AG10803 (cell line): Measurements from ENCODE around the gene DCST2.

ENCODE experiments used
- DNase-seq: peaks from one replicate; pipeline ENCODE4 v3.0.0; 2010; ENCODE audit warnings: low read depth
- H3K4me3 ChIP-seq: 2 replicates; pipeline ENCODE4 v1.5.1; 2011; ENCODE audit warnings: mild to moderate bottlenecking, low read length, control low read depth
- TF ChIP-seq, protein P1 (sequence below): conservative IDR thresholded peaks from 2 replicates; pipeline ENCODE4 v1.5.1; 2011; ENCODE audit warnings: mild to moderate bottlenecking, low read length, control low read depth, inconsistent platforms

DCST2 gene

DNA sequence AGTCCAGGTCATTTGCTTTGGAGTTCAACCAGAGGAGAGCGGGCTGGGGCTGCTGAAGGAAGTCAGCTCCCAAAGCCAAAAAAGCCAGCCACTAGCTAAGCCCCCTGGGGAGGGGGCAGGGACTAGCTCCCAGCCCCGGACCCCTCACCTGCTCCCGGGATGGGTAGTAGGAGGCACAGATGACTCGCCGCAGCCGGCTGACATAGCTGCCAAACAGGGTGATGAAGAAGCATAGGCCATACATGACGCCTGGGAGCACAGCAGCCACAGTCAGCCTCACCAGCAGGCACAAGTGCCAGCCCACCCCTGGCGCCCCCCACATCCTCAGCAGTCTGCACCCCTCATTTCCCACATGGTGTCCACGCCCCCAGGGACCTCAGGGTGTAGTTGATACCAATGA lies 7.4 kb downstream of the DCST2 start:
- H3K4me3 ChIP-seq, result no peak overlapping the region
- no peak for DNase-seq
- TF ChIP-seq, protein P1, sequence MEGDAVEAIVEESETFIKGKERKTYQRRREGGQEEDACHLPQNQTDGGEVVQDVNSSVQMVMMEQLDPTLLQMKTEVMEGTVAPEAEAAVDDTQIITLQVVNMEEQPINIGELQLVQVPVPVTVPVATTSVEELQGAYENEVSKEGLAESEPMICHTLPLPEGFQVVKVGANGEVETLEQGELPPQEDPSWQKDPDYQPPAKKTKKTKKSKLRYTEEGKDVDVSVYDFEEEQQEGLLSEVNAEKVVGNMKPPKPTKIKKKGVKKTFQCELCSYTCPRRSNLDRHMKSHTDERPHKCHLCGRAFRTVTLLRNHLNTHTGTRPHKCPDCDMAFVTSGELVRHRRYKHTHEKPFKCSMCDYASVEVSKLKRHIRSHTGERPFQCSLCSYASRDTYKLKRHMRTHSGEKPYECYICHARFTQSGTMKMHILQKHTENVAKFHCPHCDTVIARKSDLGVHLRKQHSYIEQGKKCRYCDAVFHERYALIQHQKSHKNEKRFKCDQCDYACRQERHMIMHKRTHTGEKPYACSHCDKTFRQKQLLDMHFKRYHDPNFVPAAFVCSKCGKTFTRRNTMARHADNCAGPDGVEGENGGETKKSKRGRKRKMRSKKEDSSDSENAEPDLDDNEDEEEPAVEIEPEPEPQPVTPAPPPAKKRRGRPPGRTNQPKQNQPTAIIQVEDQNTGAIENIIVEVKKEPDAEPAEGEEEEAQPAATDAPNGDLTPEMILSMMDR, result no peak

DNA sequence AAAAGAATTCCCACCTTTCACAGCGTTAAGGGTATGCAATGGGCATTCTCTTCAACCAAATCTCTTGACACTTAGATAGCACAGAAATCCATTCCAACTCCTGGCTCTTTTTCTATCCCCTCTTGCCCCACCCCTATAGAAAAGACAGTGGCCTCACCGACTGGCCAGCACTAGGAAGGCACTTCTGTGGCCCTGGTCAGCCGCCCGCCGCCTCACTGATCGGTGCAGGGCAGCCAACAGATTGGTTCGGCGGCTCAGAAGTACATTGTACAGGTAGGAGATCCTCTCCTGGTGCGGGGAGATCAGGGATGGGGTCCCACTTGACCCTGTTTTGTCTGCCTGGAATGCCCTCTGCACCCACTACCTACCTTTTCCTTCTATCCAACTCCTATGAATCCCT lies 9.3 kb downstream of the DCST2 start:
- TF ChIP-seq, protein P1, result no peak
- H3K4me3 ChIP-seq, result no peak overlapping the region
- DNase-seq, result no peak

GRCh38 chr1:155023627-155024026 lies 10.0 kb downstream of the DCST2 start:
- H3K4me3 ChIP-seq, result no peak overlapping the region
- TF ChIP-seq, protein P1, result no peak
- DNase-seq, result no peak

GRCh38 chr1:155022927-155023236 lies 10.7 kb downstream of the DCST2 start:
- TF ChIP-seq, protein P1, result no peak
- H3K4me3 ChIP-seq, result no peak overlapping the region
- no peak for DNase-seq

DNA sequence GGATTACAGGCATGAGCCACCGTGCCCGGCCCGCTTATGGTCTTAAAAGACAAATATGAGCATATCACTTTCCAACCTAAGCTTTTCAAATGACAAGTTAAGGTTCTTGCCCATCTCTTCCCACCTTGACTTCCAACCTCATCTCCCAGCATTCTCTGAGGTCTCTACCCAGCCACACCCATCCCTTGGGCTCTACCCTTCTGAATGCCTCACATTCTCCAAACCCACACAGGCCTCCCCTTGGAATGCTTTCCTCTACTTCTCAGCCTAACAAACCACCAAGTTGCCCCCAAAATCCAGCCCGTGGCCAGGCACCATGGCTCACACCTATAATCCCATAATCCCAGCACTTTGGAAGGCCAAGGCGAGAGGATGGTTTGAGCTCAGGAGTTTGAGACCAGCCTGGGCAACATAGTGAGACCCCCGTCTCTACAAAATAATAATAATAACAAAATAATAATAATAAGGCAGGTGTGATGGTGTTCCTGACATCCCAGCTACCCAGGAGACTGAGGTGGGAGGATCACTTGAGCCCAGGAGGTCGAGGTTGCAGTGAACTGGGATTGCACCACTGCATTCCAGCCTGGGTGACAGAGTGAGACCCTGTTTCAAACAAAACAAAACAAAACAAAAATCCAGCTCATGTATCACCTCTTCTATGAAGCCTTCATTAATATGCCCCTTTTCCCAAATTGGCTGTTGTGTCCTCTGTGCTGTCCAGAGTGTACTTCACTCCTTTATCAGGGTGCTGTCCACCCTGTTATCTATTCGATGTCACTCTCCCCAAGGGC lies 11.2 kb downstream of the DCST2 start:
- TF ChIP-seq, protein P1, result no peak
- peak; percentile 11 for DNase-seq
- no peak overlapping the region for H3K4me3 ChIP-seq

DNA sequence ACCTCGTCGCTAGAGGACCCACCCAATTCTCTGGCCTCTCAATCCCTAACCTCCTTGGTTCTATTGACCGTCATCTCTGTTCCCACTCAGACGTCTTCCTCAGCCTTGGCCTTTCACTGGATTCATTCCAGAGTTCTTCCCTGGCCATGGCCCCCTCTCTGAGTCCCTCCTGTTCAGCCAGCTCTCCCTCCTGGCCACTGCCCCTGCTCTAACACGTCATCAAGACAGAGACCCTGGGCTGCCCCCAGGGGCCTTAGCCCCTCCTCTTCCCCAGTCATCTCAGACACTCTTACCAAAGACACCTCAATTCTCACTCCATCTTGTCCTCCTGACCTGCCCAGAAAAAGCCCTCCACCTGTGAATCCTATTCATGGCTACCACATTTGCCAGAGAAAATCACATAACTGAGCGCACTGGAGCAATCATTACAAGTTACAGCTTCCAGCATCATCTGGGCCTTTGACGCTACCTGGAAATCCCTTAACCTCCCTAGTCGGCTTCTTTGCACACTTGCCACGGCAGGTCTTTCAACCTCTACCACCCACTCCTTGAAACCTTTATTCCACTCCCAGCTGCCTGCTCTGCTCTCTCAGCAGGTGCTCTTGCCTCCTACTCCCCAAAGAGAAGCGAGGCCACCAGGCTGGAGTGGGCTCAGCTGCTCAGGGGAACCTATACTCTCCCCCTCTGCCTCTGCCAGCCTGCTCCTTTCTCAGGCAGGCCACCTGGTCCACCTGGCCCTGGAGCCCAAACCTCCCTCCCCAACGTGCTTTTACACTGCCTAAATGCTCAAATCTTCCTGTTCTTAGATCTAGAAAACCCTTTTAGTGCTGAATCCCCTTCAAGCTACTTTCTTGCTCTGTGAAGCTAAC lies 14.0 kb downstream of the DCST2 start:
- no peak for DNase-seq
- TF ChIP-seq, protein P1, result no peak
- no peak overlapping the region for H3K4me3 ChIP-seq
